ENCODE measurements around the gene TRPM8.
"Not testable (repeated sequence)": the region's sequence is repeated elsewhere in the genome, so short reads cannot be mapped to it uniquely, and the experiment has no call there.

Gene TRPM8

GRCh38 chr2:233938676-233939370, 21.6 kb downstream of the TRPM8 start:
- DNase-seq: no peak

DNA sequence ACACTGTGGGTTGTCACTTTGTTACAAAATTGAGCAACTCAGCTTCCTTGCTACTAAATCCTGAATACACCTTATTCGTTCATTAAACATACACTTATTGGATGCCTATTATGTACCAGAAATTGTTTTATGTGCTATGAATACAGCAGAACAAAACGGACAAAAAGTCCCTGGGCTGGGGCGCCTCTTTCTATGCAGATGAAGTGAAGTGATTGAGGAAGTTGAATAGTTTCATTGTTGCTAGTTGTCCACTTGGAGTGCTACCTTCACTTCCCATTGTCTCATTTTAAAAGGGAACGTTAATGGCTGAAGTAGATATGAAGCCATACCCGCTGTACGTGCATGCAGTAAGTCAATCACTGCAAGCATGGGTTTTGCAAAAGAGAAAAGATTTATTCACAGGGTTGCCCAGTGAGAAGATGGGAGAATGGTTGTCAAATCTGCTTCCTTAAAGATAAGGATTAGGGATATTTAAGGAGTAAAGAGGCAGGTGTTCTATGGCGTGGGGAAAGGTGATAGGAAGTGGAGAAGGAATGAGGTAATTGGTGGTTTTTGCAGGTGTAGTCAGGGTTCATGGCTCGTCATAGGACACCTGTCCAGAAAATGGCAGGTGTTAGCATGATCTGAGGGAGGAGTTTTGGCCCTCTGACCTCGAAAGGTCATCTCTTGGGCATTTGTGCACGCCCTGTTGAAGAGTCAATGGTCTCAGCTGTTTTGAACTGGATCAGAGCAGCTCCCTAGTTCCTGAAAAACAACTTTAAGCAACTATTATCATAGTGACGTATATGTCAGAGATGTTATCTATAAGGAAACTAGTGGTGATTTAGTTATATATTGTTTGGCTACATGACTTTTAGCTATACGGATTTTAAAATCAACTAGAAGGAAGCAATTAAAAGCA, 23.5 kb downstream of the TRPM8 start:
- no peak for DNase-seq

GRCh38 chr2:233942731-233943130, 25.6 kb downstream of the TRPM8 start:
- no peak for DNase-seq

DNA sequence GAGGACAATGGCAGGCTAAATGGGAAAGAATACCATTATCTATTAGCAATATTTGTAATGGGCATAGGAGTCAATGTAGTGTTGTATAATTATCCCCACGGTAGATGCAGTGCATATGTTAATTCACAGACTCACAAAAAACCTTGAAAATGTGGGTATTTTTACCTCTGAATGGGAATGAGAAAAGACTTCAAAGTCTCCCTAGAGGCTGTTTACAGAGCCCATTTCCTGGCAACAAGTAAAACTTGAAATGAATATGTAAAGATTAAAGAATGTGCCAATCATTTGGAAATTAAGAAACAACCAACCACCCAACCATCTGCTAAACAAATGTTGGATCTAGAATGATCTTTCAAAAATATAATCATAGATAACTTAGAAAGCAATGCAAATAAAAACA, 27.1 kb downstream of the TRPM8 start:
- DNase-seq: no peak

DNA sequence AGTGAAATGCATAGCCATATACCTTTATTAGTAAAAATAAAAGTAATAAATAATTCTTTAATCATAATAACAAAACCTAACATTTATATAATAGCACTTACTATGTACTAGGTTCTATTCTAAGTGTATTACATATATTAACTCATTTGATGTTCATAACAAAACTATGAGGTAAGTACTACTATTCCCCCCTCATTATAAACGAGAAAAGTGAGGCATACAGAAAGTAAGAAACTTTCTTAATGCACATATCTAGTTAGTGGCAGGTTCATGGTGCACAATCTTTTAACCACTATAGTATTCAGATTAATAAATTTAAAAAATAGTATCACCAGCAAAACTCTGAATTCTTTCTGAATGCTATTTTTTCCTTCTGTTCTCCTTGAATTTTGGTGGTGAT, 27.5 kb downstream of the TRPM8 start:
- DNase-seq: no peak

DNA sequence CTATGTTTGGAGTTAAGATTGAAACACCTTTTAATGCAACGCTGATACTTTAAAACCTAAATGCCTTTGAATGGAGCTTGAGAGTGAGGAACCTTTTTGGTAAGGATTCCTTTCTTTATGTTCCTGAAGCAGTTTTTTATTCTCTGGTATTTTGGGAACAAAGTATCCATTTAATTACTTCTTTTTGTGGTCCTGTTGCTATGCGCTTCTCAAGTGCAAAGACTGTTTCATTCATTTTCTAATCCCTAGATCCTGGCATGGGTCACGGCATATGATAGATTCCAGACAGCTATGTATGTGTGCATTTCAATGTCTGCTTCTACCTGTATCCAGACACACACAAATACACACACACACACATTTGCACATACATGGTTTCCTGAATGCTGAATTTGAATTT, 28.0 kb downstream of the TRPM8 start:
- no peak for DNase-seq

- no peak for DNase-seq
Measured at GRCh38 chr2:233950078-233950825, 33.1 kb downstream of the TRPM8 start.

DNA sequence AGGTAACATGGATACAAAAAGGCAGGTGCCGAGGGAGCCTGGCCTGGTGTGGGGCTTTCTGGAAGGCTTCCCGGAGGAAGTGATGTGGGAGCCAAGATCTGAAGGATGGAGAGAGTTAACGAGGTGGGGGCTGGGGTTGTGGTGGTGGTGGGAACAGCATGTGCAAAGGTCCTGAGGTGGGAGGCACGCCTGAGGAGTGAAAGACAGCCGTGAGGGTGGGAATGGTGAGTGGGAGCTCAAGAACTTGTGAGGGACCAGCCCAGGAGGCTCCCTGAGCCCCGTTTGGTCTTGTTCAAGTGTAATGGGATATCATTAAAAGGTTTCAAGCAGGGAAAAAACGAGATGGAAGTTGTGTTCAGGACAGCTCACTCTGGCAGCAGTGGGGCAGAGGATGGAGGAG, 35.2 kb downstream of the TRPM8 start:
- no peak for DNase-seq

- DNase-seq: no peak
Measured at GRCh38 chr2:233953087-233953801, 36.1 kb downstream of the TRPM8 start.

DNA sequence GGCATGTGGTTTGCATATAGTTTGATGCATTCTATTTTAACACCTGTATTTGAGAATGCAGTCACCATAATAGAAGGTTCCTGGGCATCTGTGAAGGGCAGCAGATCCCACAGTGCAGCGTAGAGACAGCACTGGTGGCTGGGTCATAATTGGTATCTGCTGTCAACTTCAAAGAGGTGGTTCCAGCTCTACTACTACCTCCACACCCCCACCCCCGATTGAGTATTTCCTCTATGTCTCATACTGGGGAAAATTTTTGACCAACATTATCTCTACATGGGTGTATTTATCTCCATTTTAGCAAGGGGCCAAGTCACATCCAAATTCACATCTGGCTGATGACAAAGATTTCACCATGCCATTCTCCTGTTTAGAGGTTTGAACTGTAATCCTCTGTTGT, 43.0 kb downstream of the TRPM8 start:
- no peak for DNase-seq

GRCh38 chr2:233961905-233962304, 44.7 kb downstream of the TRPM8 start:
- DNase-seq: no peak

GRCh38 chr2:233964581-233964980, 47.4 kb downstream of the TRPM8 start:
- DNase-seq: no peak

- no peak for DNase-seq
Measured at GRCh38 chr2:233965032-233965603, 47.9 kb downstream of the TRPM8 start.

DNA sequence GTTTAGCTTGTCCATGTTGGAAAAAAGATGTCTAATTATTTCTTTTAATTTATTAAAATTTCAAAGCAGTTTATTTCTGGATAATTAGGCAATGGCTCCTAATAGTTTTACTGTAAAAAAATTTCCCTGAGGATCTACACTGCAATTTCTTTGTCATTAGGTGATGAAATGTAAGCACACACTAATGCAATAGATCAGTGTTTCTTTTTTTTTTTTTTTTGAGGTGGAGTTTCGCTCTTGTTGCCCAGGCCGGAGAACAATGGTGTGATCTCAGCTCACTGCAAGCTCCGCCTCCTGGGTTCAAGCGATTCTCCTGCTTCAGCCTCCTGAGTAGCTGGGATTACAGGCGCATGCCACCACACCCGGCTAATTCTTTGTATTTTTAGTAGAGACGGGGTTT, 48.5 kb downstream of the TRPM8 start:
- DNase-seq: not testable (repeated sequence)

DNA sequence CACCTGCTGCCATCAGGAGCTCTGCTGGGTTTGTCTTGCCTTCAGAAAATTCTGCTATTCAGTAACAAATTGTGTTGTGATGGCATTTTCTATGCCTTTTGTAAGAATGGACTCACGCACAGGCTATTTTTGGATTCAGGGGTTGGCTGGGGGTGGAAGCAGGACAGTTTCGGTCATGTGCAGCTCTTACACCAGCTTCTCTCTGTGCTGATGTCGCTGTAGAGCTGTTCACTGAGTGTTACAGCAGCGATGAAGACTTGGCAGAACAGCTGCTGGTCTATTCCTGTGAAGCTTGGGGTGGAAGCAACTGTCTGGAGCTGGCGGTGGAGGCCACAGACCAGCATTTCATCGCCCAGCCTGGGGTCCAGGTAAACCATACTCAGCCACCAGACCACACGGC, 49.2 kb downstream of the TRPM8 start:
- no peak for DNase-seq

DNA sequence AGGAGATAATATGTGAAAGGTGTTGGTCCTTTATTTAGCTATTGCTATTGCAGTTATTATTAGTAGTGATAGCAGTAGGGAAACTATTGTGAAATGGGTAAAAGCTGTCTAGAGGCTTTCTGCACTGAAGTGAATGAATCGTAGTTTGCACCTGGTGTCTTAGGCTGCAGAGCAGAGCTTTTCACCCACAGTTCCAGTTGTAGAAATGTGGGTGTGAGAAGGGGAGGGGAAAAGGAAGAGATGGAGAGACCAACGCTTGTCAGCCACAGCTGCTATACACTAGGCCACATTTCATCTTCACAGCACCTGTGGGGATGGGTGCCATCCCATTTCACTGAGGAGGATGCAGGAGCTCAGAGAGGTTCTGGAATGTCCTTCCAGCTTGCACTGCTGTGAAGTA, 50.0 kb downstream of the TRPM8 start:
- no peak for DNase-seq

DNA sequence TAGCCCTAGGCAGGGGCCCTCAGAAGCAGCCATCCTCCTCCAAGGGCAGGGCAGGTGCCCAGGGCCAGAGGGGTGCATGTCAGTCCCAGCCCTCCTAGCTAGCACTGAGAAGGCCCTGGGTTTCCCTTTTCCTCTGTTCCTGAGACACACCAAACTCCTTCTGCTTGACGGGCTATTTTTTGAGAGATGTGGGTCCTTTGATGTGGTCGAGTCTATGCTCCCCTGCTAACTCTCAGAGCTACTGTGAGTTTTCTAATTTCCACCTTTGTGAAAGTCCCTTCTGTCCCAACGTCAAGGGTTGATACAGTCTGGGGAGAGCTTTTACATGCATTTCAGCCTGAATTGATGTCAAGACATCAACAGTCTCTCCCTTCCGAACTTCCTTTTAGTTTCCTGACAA, 51.4 kb downstream of the TRPM8 start:
- no peak for DNase-seq

- not testable (repeated sequence) for DNase-seq
Measured at GRCh38 chr2:233972460-233972859, 55.3 kb downstream of the TRPM8 start.

DNA sequence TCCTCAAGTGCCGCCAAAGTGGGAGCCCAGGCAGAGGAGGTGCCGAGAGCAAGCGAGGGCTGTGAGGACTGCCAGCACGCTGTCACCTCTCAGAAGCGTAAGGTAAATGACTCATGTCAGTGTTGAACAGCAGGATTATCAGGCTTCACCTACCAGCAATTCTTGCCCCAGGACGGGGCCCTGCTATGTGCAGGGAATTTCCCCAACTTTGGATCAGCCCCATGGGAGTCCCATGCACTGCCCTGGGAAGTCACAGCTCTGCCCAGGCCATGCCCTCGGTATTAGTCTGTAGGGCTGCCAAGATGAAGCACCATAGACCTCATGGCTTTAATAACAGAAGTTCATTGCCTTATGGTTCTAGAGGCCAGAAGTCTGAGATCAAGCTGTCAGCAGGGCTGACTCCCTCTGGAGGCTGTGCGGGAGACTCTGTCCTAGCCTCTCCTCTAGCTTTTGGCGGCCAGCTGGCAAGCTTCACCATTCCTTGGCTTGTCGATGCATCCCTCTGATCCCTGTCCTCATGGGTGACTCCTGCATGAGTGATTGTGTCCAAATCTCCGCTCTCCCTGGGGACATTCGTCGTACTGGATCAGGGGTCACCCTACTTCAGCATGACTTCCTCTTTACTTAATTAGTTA, 55.9 kb downstream of the TRPM8 start:
- no peak for DNase-seq

- DNase-seq: no peak
Measured at GRCh38 chr2:233973786-233974185, 56.6 kb downstream of the TRPM8 start.

GRCh38 chr2:233974530-233975071, 57.4 kb downstream of the TRPM8 start:
- DNase-seq: no peak

GRCh38 chr2:233976087-233976486, 58.9 kb downstream of the TRPM8 start:
- no peak for DNase-seq
